HepG2 (cell line): ENCODE data around the gene ABCA8. TPM values are rescaled to one million over a fixed set of nuclear protein-coding genes. Genes with fewer than 3 reads are reported as not detected.

ENCODE experiments used
- AGO1 ChIP-seq: fragments of 200-400 bp; formaldehyde crosslinking; IDR thresholded peaks from 2 replicates; pipeline ENCODE4 v1.6.1; 2017; ENCODE audit warnings: mild to moderate bottlenecking, low read depth, low read length, moderate library complexity; ENCODE audit not compliant: poor library complexity, severe bottlenecking
- CREB1 ChIP-seq, 2 experiments: fragments of 450-650 bp in 1 of 2; IDR thresholded peaks; 2 replicates each; pipeline ENCODE4 v1.6.1; 2016 to 2017; ENCODE audit warnings: control low read depth in 1 of 2, mild to moderate bottlenecking in 1 of 2, missing compliant biosample characterization in 1 of 2, missing genetic modification characterization in 1 of 2
- DR1 ChIP-seq: sonication (generic); formaldehyde crosslinking; IDR thresholded peaks from 2 replicates; pipeline ENCODE4 v1.8.0; 2021; ENCODE audit warnings: mild to moderate bottlenecking, missing genetic modification reagents, inconsistent platforms
- ISL2 ChIP-seq: sonication (generic); formaldehyde crosslinking; IDR thresholded peaks from 2 replicates; pipeline ENCODE4 v1.5.0; 2020; ENCODE audit warnings: missing genetic modification reagents
- MAFK ChIP-seq, 2 experiments: IDR thresholded peaks in 1 of 2; conservative IDR thresholded peaks in 1 of 2; 2 replicates each; pipeline ENCODE4 v1.6.1; 2011; ENCODE audit warnings: improper control_type of control experiment in 2 of 2, low read length in 2 of 2
- MZF1 ChIP-seq: sonication (generic); formaldehyde crosslinking; IDR thresholded peaks from 2 replicates; pipeline ENCODE4 v1.8.1; 2023; ENCODE audit warnings: mild to moderate bottlenecking, missing genetic modification reagents, borderline replicate concordance
- NFYB ChIP-seq: sonication (generic); formaldehyde crosslinking; IDR thresholded peaks from 2 replicates; pipeline ENCODE4 v1.4.0; 2020; ENCODE audit warnings: missing genetic modification reagents
- NONO ChIP-seq, 2 experiments: fragments of 450-650 bp in 1 of 2; sonication (generic) in 1 of 2; formaldehyde crosslinking in 1 of 2; IDR thresholded peaks in 1 of 2; conservative IDR thresholded peaks in 1 of 2; 2 replicates each; pipeline versions ENCODE4 v1.6.1 to v1.8.0; 2017 to 2022; ENCODE audit warnings: mild to moderate bottlenecking in 1 of 2, missing genetic modification reagents in 1 of 2, moderate library complexity in 1 of 2
- REL ChIP-seq: sonication (generic); formaldehyde crosslinking; conservative IDR thresholded peaks from 2 replicates; pipeline ENCODE4 v1.8.0; 2022; ENCODE audit warnings: mild to moderate bottlenecking, missing genetic modification reagents, moderate library complexity
- SIX4 ChIP-seq: sonication (generic); formaldehyde crosslinking; IDR thresholded peaks from 2 replicates; pipeline ENCODE4 v1.4.0; 2020; ENCODE audit warnings: missing genetic modification reagents
- SOX5 ChIP-seq: IDR thresholded peaks from 2 replicates; pipeline ENCODE4 v1.6.1; 2016; ENCODE audit warnings: borderline replicate concordance
- ZMYM2 ChIP-seq: sonication (generic); formaldehyde crosslinking; IDR thresholded peaks from 2 replicates; pipeline ENCODE4 v1.8.0; 2022; ENCODE audit warnings: mild to moderate bottlenecking, missing genetic modification reagents
- ZNF556 ChIP-seq: sonication (generic); formaldehyde crosslinking; IDR thresholded peaks from 2 replicates; pipeline ENCODE4 v1.4.0; 2020; ENCODE audit warnings: mild to moderate bottlenecking, missing genetic modification reagents, borderline replicate concordance
- ZNF652 ChIP-seq: IDR thresholded peaks from 2 replicates; pipeline ENCODE4 v1.6.1; 2016; ENCODE audit warnings: low read depth, borderline replicate concordance
- polyA plus RNA-seq, 8 experiments: library from polyadenylated mRNA; depleted of rRNA in 3 of 8; stranded (reverse) in 7 of 8; unstranded in 1 of 8; fragments of >200 nt; fragmentation: Illumina TruSeq in 4 of 8; extraction: Trizol in 4 of 8; gene quantifications; 2 replicates each; pipeline versions ENCODE4 v1.2.1 to v1.2.3, GENCODE V29; 2011 to 2016; ENCODE audit warnings: low read depth in 4 of 8, missing spikeins in 1 of 8, mixed read lengths in 1 of 8; ENCODE audit not compliant: insufficient read depth in 1 of 8
- total RNA-seq, 5 experiments: library from RNA; depleted of rRNA; stranded (reverse); fragments of >200 nt; fragmentation: Illumina TruSeq; extraction: Trizol; gene quantifications; 2 replicates each; pipeline ENCODE4 v1.2.3, GENCODE V29; 2016; ENCODE audit warnings: low read depth in 1 of 5
- TF ChIP-seq, protein P1 (sequence below): sonication (generic); formaldehyde crosslinking; IDR thresholded peaks from 2 replicates; pipeline ENCODE4 v1.8.1; 2023; ENCODE audit warnings: mild to moderate bottlenecking, inconsistent platforms, moderate library complexity, missing genetic modification reagents, borderline replicate concordance
- TF ChIP-seq, protein P2 (sequence below): IDR thresholded peaks from 2 replicates; pipeline ENCODE4 v1.6.1; 2016; ENCODE audit warnings: missing biosample characterization, missing genetic modification reagents, low read depth
- TF ChIP-seq, protein P3 (sequence below): sonication (generic); formaldehyde crosslinking; IDR thresholded peaks from 2 replicates; pipeline ENCODE4 v1.4.0; 2020; ENCODE audit warnings: mild to moderate bottlenecking, missing genetic modification reagents
- TF ChIP-seq, protein P4 (sequence below): sonication (generic); formaldehyde crosslinking; IDR thresholded peaks from 2 replicates; pipeline ENCODE4 v1.5.0; 2020; ENCODE audit warnings: mild to moderate bottlenecking, missing genetic modification reagents

ABCA8 gene
- total and polyA plus RNA-seq, 2 of the 13 experiments (the other 11 are each of a cell fraction or from before 2014, with no cell fraction given), result 0.05 to 0.18 TPM

DNA sequence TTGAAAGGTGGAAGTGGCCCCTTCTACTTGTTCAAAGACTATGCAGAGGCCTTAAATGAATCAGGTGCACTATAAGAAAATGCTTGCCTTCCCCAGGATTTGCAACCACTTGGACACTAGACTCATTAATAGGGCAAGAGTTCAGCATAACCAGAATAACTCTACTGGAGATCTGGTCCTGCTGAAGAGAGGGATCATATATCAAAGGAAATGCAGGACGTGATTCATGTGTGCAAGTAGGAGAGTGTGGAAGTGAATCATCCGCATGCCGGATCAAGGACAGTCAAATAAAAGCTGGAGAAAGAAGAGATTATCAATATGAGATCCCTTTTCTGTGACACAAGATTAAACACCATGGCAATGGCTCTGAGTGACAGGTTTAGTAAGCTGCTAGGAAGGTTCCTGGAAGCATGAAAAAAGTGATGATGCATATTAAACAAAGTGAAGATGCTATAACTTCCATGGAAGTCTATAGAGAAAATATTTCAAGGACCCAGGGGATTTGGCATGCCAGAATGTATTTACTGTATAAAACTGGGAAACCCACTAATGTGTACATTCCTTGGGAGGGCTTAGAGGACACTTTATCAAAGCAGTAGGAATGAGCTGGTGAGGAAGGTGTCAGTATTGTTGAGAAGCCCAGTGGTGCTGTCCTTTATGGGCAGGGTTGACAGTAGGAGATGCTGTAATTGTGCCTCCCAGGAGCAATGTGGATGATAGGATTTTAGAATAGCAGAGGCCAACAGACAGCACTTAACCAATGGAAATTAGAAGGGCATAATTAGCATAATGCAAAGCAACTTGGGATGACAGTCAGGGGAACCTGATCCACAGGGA is 133.1 kb downstream of the ABCA8 start (continued):
- TF ChIP-seq DR1 (no peak), AGO1 (no peak), MZF1 (CRISPR knock-in tag) (no peak; the same call in 1 of the 2 replicates), ZNF556 (CRISPR knock-in tag) (no peak), MAFK (conservative IDR thresholded peaks at IDR 0.05 in 1 of 2, IDR thresholded peaks at IDR 0.05 in 1 of 2; ENCODE audit: low read length in 2 of 2) (peak; percentile 0 to 44; a peak in 1 of 4 replicates), REL (no peak), NFYB (no peak), CREB1 (IDR thresholded peaks at IDR 0.05) (peak; percentile 45; the same call in 1 of the 2 replicates), CREB1 (CRISPR knock-in tag; IDR thresholded peaks at IDR 0.05) (peak; percentile 76), NONO (IDR thresholded peaks at IDR 0.05) (no peak), NONO (CRISPR knock-in tag; conservative IDR thresholded peaks at IDR 0.05) (no peak), ZNF652 (peak; percentile 46; the same call in 1 of the 2 replicates), ISL2 (CRISPR knock-in tag) (peak; percentile 85), ZMYM2 (CRISPR knock-in tag) (peak; percentile 56; the same call in 1 of the 2 replicates), SIX4 (CRISPR knock-in tag) (peak; percentile 100), SOX5 (CRISPR knock-in tag) (peak; percentile 93)
- TF ChIP-seq, protein P1, sequence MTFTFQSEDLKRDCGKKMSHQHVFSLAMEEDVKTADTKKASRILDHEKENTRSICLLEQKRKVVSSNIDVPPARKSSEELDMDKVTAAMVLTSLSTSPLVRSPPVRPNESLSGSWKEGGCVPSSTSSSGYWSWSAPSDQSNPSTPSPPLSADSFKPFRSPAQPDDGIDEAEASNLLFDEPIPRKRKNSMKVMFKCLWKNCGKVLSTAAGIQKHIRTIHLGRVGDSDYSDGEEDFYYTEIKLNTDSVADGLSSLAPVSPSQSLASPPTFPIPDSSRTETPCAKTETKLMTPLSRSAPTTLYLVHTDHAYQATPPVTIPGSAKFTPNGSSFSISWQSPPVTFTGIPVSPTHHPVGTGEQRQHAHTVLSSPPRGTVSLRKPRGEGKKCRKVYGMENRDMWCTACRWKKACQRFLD (CRISPR knock-in tag), result no peak
- TF ChIP-seq, protein P2, sequence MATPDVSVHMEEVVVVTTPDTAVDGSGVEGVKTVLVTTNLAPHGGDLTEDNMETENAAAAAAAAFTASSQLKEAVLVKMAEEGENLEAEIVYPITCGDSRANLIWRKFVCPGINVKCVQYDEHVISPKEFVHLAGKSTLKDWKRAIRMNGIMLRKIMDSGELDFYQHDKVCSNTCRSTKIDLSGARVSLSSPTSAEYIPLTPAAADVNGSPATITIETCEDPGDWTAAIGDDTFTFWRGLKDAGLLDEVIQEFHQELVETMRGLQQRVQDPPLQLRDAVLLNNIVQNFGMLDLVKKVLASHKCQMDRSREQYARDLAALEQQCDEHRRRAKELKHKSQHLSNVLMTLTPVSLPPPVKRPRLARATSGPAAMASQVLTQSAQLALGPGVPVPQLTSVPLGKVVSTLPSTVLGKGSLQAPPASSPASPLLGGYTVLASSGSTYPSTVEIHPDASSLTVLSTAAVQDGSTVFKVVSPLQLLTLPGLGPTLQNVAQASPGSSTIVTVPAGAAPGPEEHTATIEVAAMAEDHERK (CRISPR knock-in tag), result 0 out of 2 replicates have a peak, but pooled peaks have one; percentile 43
- TF ChIP-seq, protein P3, sequence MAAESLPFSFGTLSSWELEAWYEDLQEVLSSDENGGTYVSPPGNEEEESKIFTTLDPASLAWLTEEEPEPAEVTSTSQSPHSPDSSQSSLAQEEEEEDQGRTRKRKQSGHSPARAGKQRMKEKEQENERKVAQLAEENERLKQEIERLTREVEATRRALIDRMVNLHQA, result no peak
- TF ChIP-seq, protein P4, sequence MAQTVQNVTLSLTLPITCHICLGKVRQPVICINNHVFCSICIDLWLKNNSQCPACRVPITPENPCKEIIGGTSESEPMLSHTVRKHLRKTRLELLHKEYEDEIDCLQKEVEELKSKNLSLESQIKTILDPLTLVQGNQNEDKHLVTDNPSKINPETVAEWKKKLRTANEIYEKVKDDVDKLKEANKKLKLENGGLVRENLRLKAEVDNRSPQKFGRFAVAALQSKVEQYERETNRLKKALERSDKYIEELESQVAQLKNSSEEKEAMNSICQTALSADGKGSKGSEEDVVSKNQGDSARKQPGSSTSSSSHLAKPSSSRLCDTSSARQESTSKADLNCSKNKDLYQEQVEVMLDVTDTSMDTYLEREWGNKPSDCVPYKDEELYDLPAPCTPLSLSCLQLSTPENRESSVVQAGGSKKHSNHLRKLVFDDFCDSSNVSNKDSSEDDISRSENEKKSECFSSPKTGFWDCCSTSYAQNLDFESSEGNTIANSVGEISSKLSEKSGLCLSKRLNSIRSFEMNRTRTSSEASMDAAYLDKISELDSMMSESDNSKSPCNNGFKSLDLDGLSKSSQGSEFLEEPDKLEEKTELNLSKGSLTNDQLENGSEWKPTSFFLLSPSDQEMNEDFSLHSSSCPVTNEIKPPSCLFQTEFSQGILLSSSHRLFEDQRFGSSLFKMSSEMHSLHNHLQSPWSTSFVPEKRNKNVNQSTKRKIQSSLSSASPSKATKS (CRISPR knock-in tag), result peak; percentile 60; the same call in 1 of the 2 replicates
